Central memory CD8-positive, alpha-beta T cell (primary cell): ENCODE data around the gene MRPS6.
A peak's percentile ranks its signal among the peaks of the same experiment; 100 is the strongest.

Source experiments
- ATAC-seq: fragments of 150-1000 bp; cut with Tn5 transposase; replicated peaks from 2 replicates; pipeline ENCODE4 v1.10.0; 2022; ENCODE audit warnings: mild to moderate bottlenecking, moderate FRiP score, moderate number of reproducible peaks; ENCODE audit not compliant: poor library complexity, severe bottlenecking; ENCODE audit errors: extremely low read depth
- DNase-seq, 2 donors: peaks; one replicate each; pipeline ENCODE4 v3.0.0; 2021; ENCODE audit warnings: low spot score in 2 of 2
- H3K27ac Mint-ChIP-seq: one replicate; pipeline ENCODE4 v1.8.0; 2022; ENCODE audit warnings: low read depth, mild to moderate bottlenecking, moderate library complexity, mixed read lengths
- H3K27me3 Mint-ChIP-seq: one replicate; pipeline ENCODE4 v1.8.0; 2022; ENCODE audit warnings: mixed read lengths
- H3K36me3 Mint-ChIP-seq: one replicate; pipeline ENCODE4 v1.8.0; 2022; ENCODE audit warnings: mild to moderate bottlenecking, moderate library complexity, mixed read lengths; ENCODE audit not compliant: insufficient read depth
- H3K4me1 Mint-ChIP-seq: one replicate; pipeline ENCODE4 v1.8.0; 2022; ENCODE audit warnings: mixed read lengths
- H3K4me3 Mint-ChIP-seq: one replicate; pipeline ENCODE4 v1.8.0; 2022; ENCODE audit warnings: mild to moderate bottlenecking, moderate library complexity, mixed read lengths
- H3K9me3 Mint-ChIP-seq: one replicate; pipeline ENCODE4 v1.8.0; 2022; ENCODE audit warnings: mixed read lengths

Gene MRPS6

DNA sequence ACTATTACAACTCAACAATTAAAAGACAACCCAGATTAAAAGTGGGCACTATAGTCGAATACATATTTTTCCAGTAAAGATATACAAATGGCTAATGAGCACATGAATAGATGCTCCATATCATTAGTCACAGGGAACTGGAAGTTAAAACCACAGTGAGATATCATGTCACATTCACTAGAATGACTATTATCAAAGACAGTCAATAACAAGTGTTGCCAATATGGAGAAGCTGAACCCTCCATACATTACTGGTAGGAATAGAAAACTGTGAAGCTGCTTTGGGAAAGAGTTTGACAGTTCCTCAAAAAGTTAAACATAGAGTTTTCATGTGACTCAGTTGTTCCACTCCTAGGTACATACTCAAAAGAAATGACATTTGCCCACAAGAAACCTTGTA lies 30.6 kb upstream of the MRPS6 start:
- H3K36me3 Mint-ChIP-seq = no peaks in the 10 kb centered on the region
- ATAC-seq = no peak
- H3K9me3 Mint-ChIP-seq = no peaks in the 10 kb centered on the region
- DNase-seq = no peak
- no peaks in the 10 kb centered on the region for H3K27me3 Mint-ChIP-seq
- H3K27ac Mint-ChIP-seq = peak overlapping the region; percentile 32
- H3K4me3 Mint-ChIP-seq = no peak overlapping the region
- H3K4me1 Mint-ChIP-seq = peaks cover 6% of the 10 kb centered on the region

DNA sequence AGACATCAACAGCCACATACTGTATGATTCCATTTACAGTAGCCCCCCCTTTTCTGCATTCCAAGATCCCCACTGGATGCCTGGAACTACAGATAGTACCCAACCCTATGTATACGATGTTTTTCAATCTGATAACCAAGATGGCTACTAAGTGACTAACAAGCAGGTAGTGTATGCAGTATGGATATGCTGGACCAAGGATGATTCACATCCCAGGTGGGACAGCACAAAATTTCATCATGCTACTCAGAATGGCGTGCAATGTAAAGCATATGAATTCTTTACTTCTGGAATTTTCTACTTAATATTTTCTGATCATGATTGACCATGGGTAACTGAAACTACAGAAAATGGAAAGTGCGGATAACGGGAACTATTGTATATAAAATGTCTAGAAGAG lies 30.0 kb upstream of the MRPS6 start:
- no peak for ATAC-seq

DNA sequence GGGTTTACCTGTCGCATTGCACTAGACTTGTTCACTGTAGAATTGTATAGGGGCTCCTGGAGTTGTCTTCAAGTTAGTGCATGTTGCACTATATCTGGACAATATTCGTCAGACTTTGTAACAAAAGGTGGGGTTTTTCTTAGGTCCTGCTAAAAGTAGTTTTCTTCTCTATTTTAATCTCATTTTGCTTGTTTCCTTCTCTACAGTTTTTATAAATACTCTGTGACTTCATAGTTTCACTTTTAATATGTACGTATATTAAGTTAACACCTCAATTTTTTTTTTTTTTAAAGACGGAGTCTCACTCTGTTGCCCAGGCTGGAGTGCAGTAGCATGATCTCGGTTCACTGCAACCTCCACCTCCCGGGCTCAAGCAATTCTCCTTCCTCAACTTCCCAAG lies 26.5 kb upstream of the MRPS6 start:
- no peaks in the 10 kb centered on the region for H3K36me3 Mint-ChIP-seq
- ATAC-seq (peak; percentile 87), DNase-seq (no peak)
- H3K4me3 Mint-ChIP-seq = peak overlapping the region; percentile 66
- no peaks in the 10 kb centered on the region for H3K27me3 Mint-ChIP-seq
- no peaks in the 10 kb centered on the region for H3K9me3 Mint-ChIP-seq
- peaks cover 6% of the 10 kb centered on the region for H3K4me1 Mint-ChIP-seq
- H3K27ac Mint-ChIP-seq = peak overlapping the region; percentile 71

More for the DNA sequence above, 30.0 kb upstream of the MRPS6 start:
- Mint-ChIP-seq H3K4me3 (no peak overlapping the region), H3K27ac (no peak overlapping the region), H3K9me3 (no peaks in the 10 kb centered on the region), H3K27me3 (no peaks in the 10 kb centered on the region), H3K36me3 (no peaks in the 10 kb centered on the region), H3K4me1 (peaks cover 6% of the 10 kb centered on the region)
- DNase-seq = no peak

DNA sequence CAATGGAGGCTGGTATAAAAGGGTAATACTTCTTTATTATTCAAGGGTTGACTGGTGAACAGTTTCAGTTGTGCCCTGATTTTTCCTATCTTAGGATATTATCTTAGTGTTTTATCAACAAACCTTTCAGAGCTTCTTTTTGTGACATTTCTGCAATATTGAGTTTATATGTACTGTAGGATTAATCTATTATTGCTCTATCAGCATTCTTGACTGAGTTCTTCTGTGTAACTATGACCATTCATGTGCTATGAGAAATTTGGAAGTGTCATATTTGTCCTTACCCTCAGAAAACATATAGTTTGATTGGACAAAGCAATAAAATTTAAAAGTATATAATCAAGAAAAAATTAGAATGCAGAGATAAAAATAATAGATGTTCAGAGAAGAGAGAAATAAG lies 25.5 kb upstream of the MRPS6 start:
- no peaks in the 10 kb centered on the region for H3K36me3 Mint-ChIP-seq
- H3K4me1 Mint-ChIP-seq = peaks cover 6% of the 10 kb centered on the region
- peak overlapping the region; percentile 71 for H3K27ac Mint-ChIP-seq
- ATAC-seq (no peak), DNase-seq (no peak)
- no peaks in the 10 kb centered on the region for H3K27me3 Mint-ChIP-seq
- H3K4me3 Mint-ChIP-seq = no peak overlapping the region
- no peaks in the 10 kb centered on the region for H3K9me3 Mint-ChIP-seq

DNA sequence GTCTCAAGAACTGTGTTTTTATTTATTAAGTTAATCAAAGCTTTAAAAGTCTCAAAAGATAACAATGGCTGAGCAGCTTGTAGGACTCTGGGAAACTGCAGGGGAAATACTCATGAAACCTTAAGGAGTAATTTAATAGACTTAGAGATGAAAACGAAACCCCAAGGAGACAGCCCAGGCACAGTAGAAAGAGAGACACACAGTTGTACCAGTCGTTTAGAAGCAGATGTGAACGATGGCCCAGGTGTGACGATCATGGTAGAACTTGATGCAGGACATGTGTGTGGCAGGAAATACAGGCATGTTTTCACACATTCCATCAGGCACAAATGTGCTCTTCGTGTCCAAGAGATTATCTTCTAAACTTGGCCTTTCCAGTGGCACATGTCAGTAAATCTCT lies 21.2 kb upstream of the MRPS6 start:
- Mint-ChIP-seq H3K27me3 (no peaks in the 10 kb centered on the region), H3K9me3 (no peaks in the 10 kb centered on the region), H3K4me3 (no peak overlapping the region), H3K36me3 (no peaks in the 10 kb centered on the region), H3K4me1 (peaks cover under 1% of the 10 kb centered on the region), H3K27ac (no peak overlapping the region)
- DNase-seq = no peak
- no peak for ATAC-seq

DNA sequence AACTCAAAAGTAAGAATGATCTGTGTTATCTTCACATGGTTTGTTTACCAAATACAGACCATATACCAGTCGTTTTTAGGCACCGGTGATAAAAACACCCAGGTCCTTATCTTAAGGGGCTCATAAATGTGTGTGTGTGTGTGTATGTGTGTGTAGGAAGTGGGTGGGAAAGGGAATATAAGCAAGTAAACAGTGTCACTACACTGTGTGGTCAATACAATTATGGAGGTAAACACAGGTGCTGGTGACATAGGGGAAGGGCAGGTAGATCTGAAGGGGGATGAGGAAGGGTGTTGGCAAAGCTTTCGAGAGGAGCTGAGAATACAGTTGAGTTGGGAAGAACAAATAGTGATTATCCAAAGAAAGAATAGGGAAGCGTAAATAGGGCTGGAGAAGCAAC lies 19.1 kb upstream of the MRPS6 start:
- Mint-ChIP-seq H3K36me3 (no peaks in the 10 kb centered on the region), H3K4me1 (no peaks in the 10 kb centered on the region), H3K27me3 (no peaks in the 10 kb centered on the region), H3K9me3 (no peaks in the 10 kb centered on the region), H3K4me3 (no peak overlapping the region), H3K27ac (no peak overlapping the region)
- ATAC-seq (no peak), DNase-seq (no peak)

DNA sequence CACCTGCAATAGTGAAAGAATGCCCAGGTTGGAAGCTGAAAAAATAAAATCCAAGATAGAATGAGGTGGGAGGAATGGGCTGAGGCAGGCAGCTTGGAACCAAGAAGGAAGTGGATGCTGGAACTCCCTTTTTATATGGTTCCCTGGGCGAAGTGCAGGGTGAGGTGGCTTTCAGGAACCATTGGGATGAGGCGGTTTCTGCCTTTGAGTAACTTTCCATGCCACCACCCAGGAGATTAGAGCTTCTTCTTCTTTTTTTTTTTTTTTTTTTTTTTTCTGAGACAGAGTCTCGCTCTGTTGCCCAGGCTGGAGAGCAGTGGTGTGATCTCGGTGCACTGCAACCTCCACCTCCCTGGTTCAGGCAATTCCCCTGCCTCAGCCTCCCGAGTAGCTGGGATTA lies 17.8 kb upstream of the MRPS6 start:
- H3K9me3 Mint-ChIP-seq = no peaks in the 10 kb centered on the region
- H3K4me3 Mint-ChIP-seq = no peak overlapping the region
- no peaks in the 10 kb centered on the region for H3K36me3 Mint-ChIP-seq
- ATAC-seq = no peak
- no peak overlapping the region for H3K27ac Mint-ChIP-seq
- H3K4me1 Mint-ChIP-seq = no peaks in the 10 kb centered on the region
- DNase-seq = no peak
- no peaks in the 10 kb centered on the region for H3K27me3 Mint-ChIP-seq

DNA sequence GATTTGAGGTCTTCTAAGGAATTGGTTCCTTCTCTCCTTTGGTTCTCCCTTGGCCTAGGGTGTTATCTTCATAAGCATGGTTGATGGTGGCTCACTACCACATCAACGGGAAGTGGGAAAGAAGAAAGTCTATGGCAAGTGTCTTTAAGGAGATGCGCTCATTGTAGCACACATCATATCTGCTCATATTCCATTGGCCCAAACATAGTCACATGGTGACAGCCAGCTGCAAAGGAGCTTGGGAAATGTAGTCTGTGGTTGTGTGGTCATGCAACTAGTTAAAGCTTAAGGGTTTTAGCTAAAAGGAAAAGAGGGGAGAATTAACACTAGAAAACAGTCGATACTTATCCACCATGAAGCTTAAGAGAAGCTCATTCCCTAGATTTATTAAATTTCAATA lies 11.4 kb upstream of the MRPS6 start:
- no peaks in the 10 kb centered on the region for H3K36me3 Mint-ChIP-seq

DNA sequence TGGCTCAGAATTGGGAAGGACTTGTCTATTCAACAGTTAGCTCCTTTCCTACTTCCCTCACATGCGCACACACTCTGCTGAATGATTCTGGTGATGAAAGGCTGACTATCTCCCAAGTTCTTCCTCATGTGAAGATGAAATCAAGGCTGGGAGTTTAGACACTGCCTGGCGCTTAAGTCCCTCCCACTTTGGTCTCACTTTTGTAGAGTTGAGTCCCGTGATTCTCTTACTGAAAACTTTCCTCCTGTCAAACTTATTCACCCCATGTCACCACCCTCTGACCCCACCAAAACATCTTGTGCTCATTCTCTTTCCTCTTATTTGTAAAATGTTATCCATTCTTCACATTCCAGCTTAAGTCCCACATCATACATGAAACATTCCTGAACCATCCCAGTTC lies 8.4 kb upstream of the MRPS6 start:
- DNase-seq (no peak), ATAC-seq (no peak)
- Mint-ChIP-seq H3K4me3 (no peak overlapping the region), H3K4me1 (no peaks in the 10 kb centered on the region), H3K9me3 (peaks cover 5% of the 10 kb centered on the region), H3K27ac (no peak overlapping the region), H3K36me3 (no peaks in the 10 kb centered on the region), H3K27me3 (no peaks in the 10 kb centered on the region)

More for the DNA sequence above, 11.4 kb upstream of the MRPS6 start:
- Mint-ChIP-seq H3K4me3 (no peak overlapping the region), H3K27ac (no peak overlapping the region), H3K27me3 (no peaks in the 10 kb centered on the region), H3K4me1 (no peaks in the 10 kb centered on the region), H3K9me3 (peaks cover 5% of the 10 kb centered on the region)
- DNase-seq (no peak), ATAC-seq (no peak)

DNA sequence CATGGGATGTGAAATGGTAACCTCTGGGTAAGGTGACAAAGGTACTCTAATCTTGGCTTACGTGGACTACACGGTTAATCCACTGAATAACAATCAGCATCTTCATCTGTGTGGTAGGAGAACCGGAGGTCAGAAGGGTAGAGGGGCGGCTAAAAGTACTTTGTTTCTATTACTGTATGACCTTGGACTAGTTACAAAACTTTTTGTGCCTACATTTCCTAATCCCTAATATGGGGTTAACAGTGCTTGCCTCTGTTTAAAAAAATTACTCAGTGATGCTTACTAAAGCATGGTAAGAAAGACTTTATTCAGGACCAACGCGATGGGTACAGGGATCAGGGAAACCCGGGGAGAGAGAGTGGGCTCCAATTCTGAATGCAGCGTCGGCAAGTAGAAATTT lies 1.7 kb upstream of the MRPS6 start:
- DNase-seq = no peak
- peaks cover 31% of the 10 kb centered on the region for H3K4me1 Mint-ChIP-seq
- peaks cover 16% of the 10 kb centered on the region for H3K36me3 Mint-ChIP-seq
- H3K4me3 Mint-ChIP-seq = peak overlapping the region; percentile 87
- ATAC-seq = no peak
- no peaks in the 10 kb centered on the region for H3K27me3 Mint-ChIP-seq
- peak overlapping the region; percentile 75 for H3K27ac Mint-ChIP-seq
- H3K9me3 Mint-ChIP-seq = no peaks in the 10 kb centered on the region

DNA sequence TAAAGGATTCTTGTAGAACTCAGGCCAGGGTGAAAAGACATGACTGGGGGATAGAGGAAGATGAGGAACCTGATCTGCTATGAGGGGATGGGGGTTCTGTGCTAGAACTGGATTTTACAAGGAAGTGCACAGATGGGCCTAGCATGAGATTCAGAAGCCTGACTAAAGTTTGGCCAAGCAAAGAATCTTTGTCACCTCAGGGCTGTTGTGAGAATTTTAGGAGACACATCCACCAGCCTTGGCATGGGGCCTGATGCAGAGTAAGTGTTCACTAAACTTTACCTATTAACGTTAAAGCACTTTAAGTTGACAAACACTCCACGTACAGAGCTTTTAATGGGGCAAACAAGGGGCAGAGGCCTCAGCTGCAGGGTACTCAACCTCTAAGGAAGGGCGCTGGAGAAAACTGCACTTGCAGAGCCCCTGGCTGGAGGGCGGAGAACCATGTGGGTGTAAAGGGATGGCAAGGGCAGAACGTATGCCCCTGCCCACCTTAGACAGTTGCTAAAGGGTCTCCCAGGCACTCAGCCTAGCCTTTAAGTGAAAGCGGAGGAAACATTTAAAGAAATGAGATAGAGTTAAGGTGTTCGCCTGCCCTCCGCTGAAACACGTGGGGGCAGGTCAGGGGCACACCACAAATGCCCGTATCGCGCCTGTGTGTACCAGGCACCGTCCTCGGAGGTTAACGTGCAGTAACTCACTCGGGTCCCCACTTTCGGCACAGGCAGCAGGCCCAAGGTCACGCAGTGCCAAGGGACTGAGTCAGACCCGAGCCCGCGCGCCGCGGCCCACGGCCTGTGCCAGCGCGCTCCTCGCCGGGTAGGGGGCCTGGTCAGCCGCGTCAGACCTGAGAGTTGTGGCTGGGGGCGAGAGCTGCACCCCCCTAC lies 990 bp upstream of the MRPS6 start:
- H3K27ac Mint-ChIP-seq = peak overlapping the region; percentile 75
- H3K4me3 Mint-ChIP-seq = peak overlapping the region; percentile 87
- peaks cover 18% of the 10 kb centered on the region for H3K36me3 Mint-ChIP-seq
- DNase-seq = no peak
- no peaks in the 10 kb centered on the region for H3K27me3 Mint-ChIP-seq
- H3K9me3 Mint-ChIP-seq = no peaks in the 10 kb centered on the region
- H3K4me1 Mint-ChIP-seq = peaks cover 38% of the 10 kb centered on the region
- no peak for ATAC-seq

DNA sequence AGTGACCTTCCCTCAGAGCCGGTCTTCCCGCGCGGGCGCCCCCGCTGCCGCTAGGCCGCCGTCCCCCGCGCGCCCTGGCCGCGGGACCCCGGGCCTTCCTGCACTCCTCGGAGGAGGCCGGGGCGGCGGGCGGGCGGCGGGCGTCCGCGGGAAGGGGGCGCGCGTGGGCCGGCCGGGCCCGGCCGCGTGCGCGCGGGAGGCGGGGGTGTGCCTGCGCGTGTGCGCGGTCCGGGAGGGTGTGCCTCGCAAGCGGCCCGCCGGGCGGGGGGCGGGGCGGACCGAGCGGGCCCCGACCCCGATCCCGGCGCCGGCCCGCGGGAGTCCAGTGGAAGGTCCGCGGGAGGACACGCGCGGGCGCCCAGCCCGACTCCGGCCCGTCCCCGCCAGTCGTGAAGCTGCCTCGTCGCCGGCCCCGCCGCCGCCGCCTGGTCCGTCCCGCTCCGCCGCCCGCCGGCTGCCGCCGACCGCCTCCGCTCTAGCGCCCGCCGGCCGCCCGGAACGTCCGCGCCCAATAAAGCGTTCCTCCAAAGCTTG lies 438 bp downstream of the MRPS6 start:
- Mint-ChIP-seq H3K4me3 (peak overlapping the region; percentile 92), H3K27ac (peak overlapping the region; percentile 92), H3K27me3 (no peaks in the 10 kb centered on the region), H3K9me3 (no peaks in the 10 kb centered on the region), H3K4me1 (peaks cover 52% of the 10 kb centered on the region), H3K36me3 (peaks cover 24% of the 10 kb centered on the region)
- peak in 1 of 2 donors; percentile 21 for DNase-seq
- ATAC-seq = peak; percentile 60
